ENCODE results near the gene PCDHGB7. TPM values are rescaled to one million over a fixed set of nuclear protein-coding genes. Genes with fewer than 3 reads are reported as not detected.
"Not testable (repeated sequence)": the region's sequence is repeated elsewhere in the genome, so short reads cannot be mapped to it uniquely, and the experiment has no call there.

PCDHGB7 gene
- polyA plus RNA-seq, 4 donors, result 15.4 to 16.6 (median 15.9) TPM

GRCh38 chr5:141394401-141395187, 22.9 kb upstream of the PCDHGB7 start:
- DNase-seq (ENCODE audit: low read depth in 4 of 4, low spot score in 3 of 4), result not testable (repeated sequence)

GRCh38 chr5:141397756-141398551, 19.5 kb upstream of the PCDHGB7 start, which contains the start of gene PCDHGB5:
PCDHGB5 (plus strand) TSS chr5:141397947; CDS start chr5:141398128, 181 bp downstream.
- DNase-seq (ENCODE audit: low read depth in 4 of 4, low spot score in 3 of 4), result not testable (repeated sequence)

- no peak for DNase-seq (ENCODE audit: low read depth in 4 of 4, low spot score in 3 of 4)
Measured at GRCh38 chr5:141398608-141399007, 18.9 kb upstream of the PCDHGB7 start.

GRCh38 chr5:141399555-141400258, 17.8 kb upstream of the PCDHGB7 start:
- DNase-seq (ENCODE audit: low read depth in 4 of 4, low spot score in 3 of 4), result no peak

GRCh38 chr5:141402553-141403243, 14.8 kb upstream of the PCDHGB7 start, which contains the start of gene PCDHGA9:
PCDHGA9 (plus strand) TSS chr5:141402778; CDS start chr5:141402953, 175 bp downstream.
- DNase-seq (ENCODE audit: low read depth in 4 of 4, low spot score in 3 of 4), result no peak

GRCh38 chr5:141403387-141403786, 14.1 kb upstream of the PCDHGB7 start:
- DNase-seq (ENCODE audit: low read depth in 4 of 4, low spot score in 3 of 4), result no peak

- not testable (repeated sequence) for DNase-seq (ENCODE audit: low read depth in 4 of 4, low spot score in 3 of 4)
Measured at GRCh38 chr5:141407790-141408505, 9.5 kb upstream of the PCDHGB7 start, which contains the start of gene PCDHGB6. PCDHGB6 (plus strand) TSS chr5:141408021; CDS start chr5:141408203, 182 bp downstream.

GRCh38 chr5:141409598-141410306, 7.7 kb upstream of the PCDHGB7 start:
- DNase-seq (ENCODE audit: low read depth in 4 of 4, low spot score in 3 of 4), result no peak

GRCh38 chr5:141411575-141411974, 5.9 kb upstream of the PCDHGB7 start:
- DNase-seq (ENCODE audit: low read depth in 4 of 4, low spot score in 3 of 4), result no peak

- no peak for DNase-seq (ENCODE audit: low read depth in 4 of 4, low spot score in 3 of 4)
Measured at GRCh38 chr5:141412854-141413539, 4.5 kb upstream of the PCDHGB7 start, which contains the start of gene PCDHGA10. PCDHGA10 (plus strand) TSS chr5:141412987; CDS start chr5:141413176, 189 bp downstream.

- DNase-seq (ENCODE audit: low read depth in 4 of 4, low spot score in 3 of 4), result no peak
Measured at GRCh38 chr5:141413540-141414069, 3.9 kb upstream of the PCDHGB7 start.

- DNase-seq (ENCODE audit: low read depth in 4 of 4, low spot score in 3 of 4), result not testable (repeated sequence)
Measured at GRCh38 chr5:141414548-141415274, 2.8 kb upstream of the PCDHGB7 start.

- not testable (repeated sequence) for DNase-seq (ENCODE audit: low read depth in 4 of 4, low spot score in 3 of 4)
Measured at GRCh38 chr5:141415275-141415618, 2.2 kb upstream of the PCDHGB7 start.

GRCh38 chr5:141419074-141419880, 1.8 kb downstream of the PCDHGB7 start:
- no peak for DNase-seq (ENCODE audit: low read depth in 4 of 4, low spot score in 3 of 4)

- DNase-seq (ENCODE audit: low read depth in 4 of 4, low spot score in 3 of 4), result no peak
Measured at GRCh38 chr5:141420855-141421488, 3.5 kb downstream of the PCDHGB7 start, which contains the start of gene PCDHGA11. PCDHGA11 (plus strand) TSS chr5:141421051; CDS start chr5:141421228, 177 bp downstream.

- DNase-seq (ENCODE audit: low read depth in 4 of 4, low spot score in 3 of 4), result no peak
Measured at GRCh38 chr5:141421489-141421855, 4.0 kb downstream of the PCDHGB7 start.

Measured in right renal pelvis (tissue), 4 donors.